Neural cell (in vitro differentiated cells): ENCODE data around the gene WDFY1. TPM values are rescaled to one million over a fixed set of nuclear protein-coding genes. Genes with fewer than 3 reads are reported as not detected.

Experiments used
- H2AFZ ChIP-seq: fragments of 200-600, 300-800 bp; sonication (generic), shearing (Covaris generic); 2 replicates; pipeline ENCODE4 v1.6.0; 2014; ENCODE audit warnings: low read depth, mild to moderate bottlenecking, antibody characterized with exemption, low read length, moderate library complexity
- H3F3A ChIP-seq: fragments of 200-600 bp; shearing (Covaris generic); 2 replicates; pipeline ENCODE4 v1.6.1; 2016; ENCODE audit warnings: mild to moderate bottlenecking, moderate library complexity, mixed read lengths, antibody characterized with exemption, low read length; ENCODE audit not compliant: insufficient read depth, poor library complexity, severe bottlenecking
- H3K27ac ChIP-seq: fragments of 200-600, 300-800 bp; sonication (generic), shearing (Covaris generic); 2 replicates; pipeline ENCODE4 v1.5.1; 2014; ENCODE audit warnings: mild to moderate bottlenecking, low read length, moderate library complexity
- H3K27me3 ChIP-seq: fragments of 300-800, 200-600 bp; sonication (generic), shearing (Covaris generic); 2 replicates; pipeline ENCODE4 v1.6.0; 2014; ENCODE audit warnings: mild to moderate bottlenecking, low read depth, low read length, moderate library complexity; ENCODE audit not compliant: insufficient read depth
- H3K36me3 ChIP-seq: fragments of 300-800, 200-600 bp; sonication (generic), shearing (Covaris generic); 2 replicates; pipeline ENCODE4 v1.5.1; 2014; ENCODE audit warnings: mild to moderate bottlenecking, antibody characterized with exemption, low read length, moderate library complexity; ENCODE audit not compliant: insufficient read depth
- H3K4me2 ChIP-seq: fragments of 300-800, 200-600 bp; sonication (generic), shearing (Covaris generic); 2 replicates; pipeline ENCODE4 v1.6.0; 2014; ENCODE audit warnings: mild to moderate bottlenecking, low read length
- H3K4me3 ChIP-seq: fragments of 300-800, 200-600 bp; sonication (generic), shearing (Covaris generic); 2 replicates; pipeline ENCODE4 v1.5.1; 2014; ENCODE audit warnings: mild to moderate bottlenecking, low read length, moderate library complexity
- H3K79me2 ChIP-seq: fragments of 200-600 bp; shearing (Covaris generic); replicated peaks from 2 replicates; pipeline ENCODE4 v1.6.0; 2014; ENCODE audit warnings: mild to moderate bottlenecking, low read length, moderate library complexity; ENCODE audit not compliant: insufficient read depth
- H3K9ac ChIP-seq: fragments of 300-800, 200-600 bp; sonication (generic), shearing (Covaris generic); 2 replicates; pipeline ENCODE4 v1.6.1; 2016; ENCODE audit warnings: mild to moderate bottlenecking, low read length, mixed read lengths
- H3K9me2 ChIP-seq: fragments of 200-600 bp; shearing (Covaris generic); 2 replicates; pipeline ENCODE4 v1.6.1; 2016; ENCODE audit warnings: mild to moderate bottlenecking, low read length, mixed read lengths; ENCODE audit not compliant: insufficient read depth
- H3K9me3 ChIP-seq: fragments of 200-600, 300-800 bp; sonication (generic), shearing (Covaris generic); 2 replicates; pipeline ENCODE4 v1.6.1; 2016; ENCODE audit warnings: mild to moderate bottlenecking, mixed run types, low read length, moderate library complexity, mixed read lengths
- H4K20me1 ChIP-seq: fragments of 200-600 bp; shearing (Covaris generic); 2 replicates; pipeline ENCODE4 v1.6.1; 2016; ENCODE audit warnings: mild to moderate bottlenecking, mixed run types; ENCODE audit not compliant: insufficient read depth
- EP300 ChIP-seq: fragments of 450-650 bp; conservative IDR thresholded peaks from 2 replicates; pipeline ENCODE4 v1.6.1; 2014; ENCODE audit warnings: antibody characterized with exemption, mild to moderate bottlenecking, moderate library complexity; ENCODE audit not compliant: poor library complexity, severe bottlenecking
- EZH2 ChIP-seq: fragments of 200-600, 300-800 bp; shearing (Covaris generic), sonication (generic); IDR thresholded peaks from 2 replicates; pipeline ENCODE4 v1.6.1; 2014; ENCODE audit warnings: antibody characterized with exemption, low read length, borderline replicate concordance, mild to moderate bottlenecking; ENCODE audit not compliant: insufficient read depth, poor library complexity, severe bottlenecking
- MXI1 ChIP-seq: fragments of 450-650 bp; conservative IDR thresholded peaks from 2 replicates; pipeline ENCODE4 v1.6.1; 2014; ENCODE audit warnings: antibody characterized with exemption, mild to moderate bottlenecking; ENCODE audit not compliant: poor library complexity, severe bottlenecking
- POLR2AphosphoS5 ChIP-seq: IDR thresholded peaks from 2 replicates; pipeline ENCODE4 v1.6.1; 2012
- RAD21 ChIP-seq: fragments of 450-650 bp; conservative IDR thresholded peaks from 2 replicates; pipeline ENCODE4 v1.6.1; 2014; ENCODE audit warnings: antibody characterized with exemption, mild to moderate bottlenecking, moderate library complexity
- REST ChIP-seq: IDR thresholded peaks from 2 replicates; pipeline ENCODE4 v1.6.1; 2012; ENCODE audit warnings: borderline replicate concordance
- SMC3 ChIP-seq: fragments of 450-650 bp; conservative IDR thresholded peaks from 2 replicates; pipeline ENCODE4 v1.6.1; 2014; ENCODE audit warnings: antibody characterized with exemption, mild to moderate bottlenecking, moderate library complexity; ENCODE audit not compliant: poor library complexity
- TAF1 ChIP-seq: IDR thresholded peaks from 2 replicates; pipeline ENCODE4 v1.6.1; 2012; ENCODE audit warnings: low read depth
- polyA plus RNA-seq: library from polyadenylated mRNA; depleted of rRNA; stranded (reverse); fragments of >200 nt; gene quantifications from 2 replicates; pipeline ENCODE4 v1.2.3, GENCODE V29; 2014
- TF ChIP-seq, protein P1 (sequence below): fragments of 450-650 bp; IDR thresholded peaks from 2 replicates; pipeline ENCODE4 v1.5.1; 2014; ENCODE audit warnings: antibody characterized with exemption, mild to moderate bottlenecking, moderate library complexity; ENCODE audit not compliant: poor library complexity, severe bottlenecking

WDFY1 gene
- polyA plus RNA-seq, 1 donor from 2014 or later, result 49.4 TPM

DNA sequence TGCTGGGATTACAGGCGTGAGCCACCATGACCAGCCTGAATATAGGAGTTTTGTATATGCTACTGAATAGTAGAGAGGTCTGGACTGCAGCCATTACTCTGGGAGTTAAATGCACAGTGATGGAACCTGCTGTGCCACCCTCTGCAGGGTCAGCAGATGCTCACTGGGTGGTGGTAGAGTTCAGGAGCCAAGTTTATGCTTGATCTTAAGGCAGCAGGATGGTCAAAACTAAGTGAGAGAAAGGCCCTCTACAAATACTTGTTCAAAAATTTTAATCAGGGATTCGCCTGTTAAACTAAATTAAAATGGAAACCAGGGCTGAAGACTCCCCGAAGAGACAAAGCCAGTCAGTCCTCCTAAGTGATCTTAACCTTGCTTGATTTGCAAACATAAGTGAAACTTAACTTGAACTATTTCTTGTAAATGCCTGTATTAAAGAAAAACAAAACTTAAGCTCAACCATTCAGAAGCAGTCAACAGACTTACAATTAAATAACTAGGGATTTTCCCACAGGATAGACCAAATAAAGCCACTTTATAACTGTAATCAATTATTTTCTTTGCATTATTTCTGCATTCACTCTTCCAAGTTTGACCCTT lies 4.2 kb upstream of the WDFY1 start:
- H3K79me2 ChIP-seq, result peaks cover 7% of the 10 kb centered on the region
- TF ChIP-seq EZH2, result no peak
- no peak for TF ChIP-seq MXI1
- no peak for TF ChIP-seq POLR2AphosphoS5
- TF ChIP-seq SMC3, result no peak
- TF ChIP-seq EP300, result no peak
- TF ChIP-seq, protein P1, sequence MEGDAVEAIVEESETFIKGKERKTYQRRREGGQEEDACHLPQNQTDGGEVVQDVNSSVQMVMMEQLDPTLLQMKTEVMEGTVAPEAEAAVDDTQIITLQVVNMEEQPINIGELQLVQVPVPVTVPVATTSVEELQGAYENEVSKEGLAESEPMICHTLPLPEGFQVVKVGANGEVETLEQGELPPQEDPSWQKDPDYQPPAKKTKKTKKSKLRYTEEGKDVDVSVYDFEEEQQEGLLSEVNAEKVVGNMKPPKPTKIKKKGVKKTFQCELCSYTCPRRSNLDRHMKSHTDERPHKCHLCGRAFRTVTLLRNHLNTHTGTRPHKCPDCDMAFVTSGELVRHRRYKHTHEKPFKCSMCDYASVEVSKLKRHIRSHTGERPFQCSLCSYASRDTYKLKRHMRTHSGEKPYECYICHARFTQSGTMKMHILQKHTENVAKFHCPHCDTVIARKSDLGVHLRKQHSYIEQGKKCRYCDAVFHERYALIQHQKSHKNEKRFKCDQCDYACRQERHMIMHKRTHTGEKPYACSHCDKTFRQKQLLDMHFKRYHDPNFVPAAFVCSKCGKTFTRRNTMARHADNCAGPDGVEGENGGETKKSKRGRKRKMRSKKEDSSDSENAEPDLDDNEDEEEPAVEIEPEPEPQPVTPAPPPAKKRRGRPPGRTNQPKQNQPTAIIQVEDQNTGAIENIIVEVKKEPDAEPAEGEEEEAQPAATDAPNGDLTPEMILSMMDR, result no peak
- TF ChIP-seq REST, result no peak
- no peak for TF ChIP-seq RAD21
- TF ChIP-seq TAF1, result no peak
- no peak overlapping the region for H3K4me3 ChIP-seq
- H3K27me3 ChIP-seq, result no peaks in the 10 kb centered on the region
- no peaks in the 10 kb centered on the region for H3K36me3 ChIP-seq
- no peaks in the 10 kb centered on the region for H3K9me3 ChIP-seq
- no peak overlapping the region for H3K27ac ChIP-seq
- no peaks in the 10 kb centered on the region for H3F3A ChIP-seq
- H3K9ac ChIP-seq, result no peak overlapping the region
- H3K4me2 ChIP-seq, result no peak overlapping the region
- H4K20me1 ChIP-seq, result no peaks in the 10 kb centered on the region
- H3K9me2 ChIP-seq, result no peaks in the 10 kb centered on the region
- no peak overlapping the region for H2AFZ ChIP-seq

DNA sequence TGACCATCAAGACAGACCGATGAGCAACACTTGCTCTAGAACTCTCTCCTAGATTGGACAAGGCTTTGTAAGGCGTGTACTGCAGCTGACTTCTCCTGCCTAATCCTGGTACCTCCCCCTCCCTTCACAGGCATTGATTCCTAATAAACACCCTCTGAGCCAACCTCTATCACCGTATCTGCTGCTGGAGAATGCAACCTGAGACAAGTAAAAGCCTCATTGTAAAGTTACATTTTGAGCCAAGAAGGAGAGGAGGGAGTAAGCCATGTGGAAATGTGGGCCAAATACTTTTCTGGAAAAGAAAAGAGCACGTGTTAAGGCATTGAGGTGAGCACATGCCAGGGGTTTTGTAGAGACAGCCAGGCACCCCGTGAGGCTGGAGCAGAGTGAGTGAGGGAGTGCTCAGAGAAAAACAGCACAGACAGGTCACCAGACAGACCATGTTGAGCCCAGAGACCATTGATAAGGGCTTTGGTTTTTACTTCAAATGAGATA lies 2.6 kb upstream of the WDFY1 start:
- no peak overlapping the region for H3K4me2 ChIP-seq
- TF ChIP-seq TAF1, result no peak
- TF ChIP-seq SMC3, result no peak
- TF ChIP-seq RAD21, result no peak
- no peak for TF ChIP-seq MXI1
- TF ChIP-seq, protein P1, result no peak
- no peak for TF ChIP-seq REST
- no peak for TF ChIP-seq EZH2
- TF ChIP-seq EP300, result no peak
- no peak for TF ChIP-seq POLR2AphosphoS5

More for the DNA sequence above, 2.6 kb upstream of the WDFY1 start:
- Histone ChIP-seq H3K79me2 (peaks cover 17% of the 10 kb centered on the region), H2AFZ (no peak overlapping the region), H3K36me3 (no peaks in the 10 kb centered on the region), H3F3A (no peaks in the 10 kb centered on the region), H3K4me3 (no peak overlapping the region), H3K27me3 (no peaks in the 10 kb centered on the region), H3K9me3 (no peaks in the 10 kb centered on the region), H3K27ac (no peak overlapping the region), H4K20me1 (no peaks in the 10 kb centered on the region), H3K9me2 (no peaks in the 10 kb centered on the region), H3K9ac (no peak overlapping the region)
